Cardiac muscle cell (in vitro differentiated cells and primary cell): Measurements from ENCODE around the gene MEMO1. TPM values are rescaled to one million over a fixed set of nuclear protein-coding genes. Genes with fewer than 3 reads are reported as not detected.

Experiments used
- DNase-seq, 2 donors: peaks; one replicate each; pipeline versions ENCODE4 v3.0.0 to v3.0.0-alpha.2; 2010 to 2017; ENCODE audit warnings: low read depth in 1 of 2, low spot score in 1 of 2
- H3K27ac ChIP-seq: fragments of 200-600 bp; sonication (generic); 2 replicates; pipeline ENCODE4 v1.5.1; 2016
- H3K27me3 ChIP-seq: fragments of 200-600 bp; sonication (generic); 2 replicates; pipeline ENCODE4 v1.6.0; 2016; ENCODE audit warnings: control low read depth
- H3K36me3 ChIP-seq: fragments of 200-600 bp; sonication (generic); 2 replicates; pipeline ENCODE4 v1.5.1; 2016; ENCODE audit warnings: control low read depth
- H3K4me1 ChIP-seq: fragments of 200-600 bp; sonication (generic); 2 replicates; pipeline ENCODE4 v1.8.1; 2017; ENCODE audit warnings: low read depth, mild to moderate bottlenecking, mixed run types
- H3K4me3 ChIP-seq: fragments of 200-600 bp; sonication (generic); 2 replicates; pipeline ENCODE4 v1.5.1; 2016; ENCODE audit warnings: mild to moderate bottlenecking
- H3K9me3 ChIP-seq: fragments of 200-600 bp; sonication (generic); 2 replicates; pipeline ENCODE4 v1.5.1; 2017; ENCODE audit warnings: low read depth, mild to moderate bottlenecking, control low read depth
- polyA plus RNA-seq: library from polyadenylated mRNA; unstranded; fragments of >200 nt; fragmentation: Nextera tagmentation; extraction: Ambion mirVana; gene quantifications from 2 replicates; pipeline ENCODE4 v1.2.1, GENCODE V29; 2016
- total RNA-seq: library from RNA; depleted of rRNA; stranded (reverse); fragments of >200 nt; gene quantifications from 2 replicates; pipeline ENCODE4 v1.2.3, GENCODE V29; 2016
- TF ChIP-seq, protein P1 (sequence below): IDR thresholded peaks from 2 replicates; pipeline ENCODE4 v1.5.1; 2012; ENCODE audit warnings: low read depth, mild to moderate bottlenecking, low read length

MEMO1 gene
- total and polyA plus RNA-seq, 2 experiments from 2014 or later = 28.3 to 34.8 TPM

DNA sequence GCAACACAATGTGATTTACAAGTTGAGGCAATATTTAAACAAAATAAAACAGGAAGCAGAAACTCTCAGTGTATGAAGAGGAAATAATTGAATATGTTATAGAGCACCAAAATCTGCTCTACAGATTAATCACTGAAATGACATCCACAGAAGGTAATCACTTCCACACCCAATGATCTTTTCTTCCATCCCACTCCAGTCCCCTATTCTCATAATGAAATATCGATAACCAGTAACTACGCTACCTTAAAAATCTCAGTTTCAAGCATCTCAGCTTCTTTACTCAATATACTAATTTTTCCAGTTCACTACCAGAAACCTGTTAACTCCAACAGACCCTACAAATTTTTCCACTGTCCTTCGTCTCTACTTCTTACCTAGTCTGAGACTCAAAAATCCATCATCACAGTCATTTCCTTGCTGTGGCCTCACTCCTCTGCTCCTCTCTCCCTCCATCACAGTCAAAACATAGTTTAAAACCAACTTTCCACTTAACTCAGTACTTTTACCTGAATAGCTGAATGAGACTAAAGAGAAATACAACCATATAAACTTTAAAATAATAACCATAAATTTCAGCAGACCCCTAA, 67.1 kb downstream of the MEMO1 start:
- DNase-seq = no peak
- TF ChIP-seq, protein P1, sequence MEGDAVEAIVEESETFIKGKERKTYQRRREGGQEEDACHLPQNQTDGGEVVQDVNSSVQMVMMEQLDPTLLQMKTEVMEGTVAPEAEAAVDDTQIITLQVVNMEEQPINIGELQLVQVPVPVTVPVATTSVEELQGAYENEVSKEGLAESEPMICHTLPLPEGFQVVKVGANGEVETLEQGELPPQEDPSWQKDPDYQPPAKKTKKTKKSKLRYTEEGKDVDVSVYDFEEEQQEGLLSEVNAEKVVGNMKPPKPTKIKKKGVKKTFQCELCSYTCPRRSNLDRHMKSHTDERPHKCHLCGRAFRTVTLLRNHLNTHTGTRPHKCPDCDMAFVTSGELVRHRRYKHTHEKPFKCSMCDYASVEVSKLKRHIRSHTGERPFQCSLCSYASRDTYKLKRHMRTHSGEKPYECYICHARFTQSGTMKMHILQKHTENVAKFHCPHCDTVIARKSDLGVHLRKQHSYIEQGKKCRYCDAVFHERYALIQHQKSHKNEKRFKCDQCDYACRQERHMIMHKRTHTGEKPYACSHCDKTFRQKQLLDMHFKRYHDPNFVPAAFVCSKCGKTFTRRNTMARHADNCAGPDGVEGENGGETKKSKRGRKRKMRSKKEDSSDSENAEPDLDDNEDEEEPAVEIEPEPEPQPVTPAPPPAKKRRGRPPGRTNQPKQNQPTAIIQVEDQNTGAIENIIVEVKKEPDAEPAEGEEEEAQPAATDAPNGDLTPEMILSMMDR = no peak
- Histone ChIP-seq H3K9me3 (no peaks in the 10 kb centered on the region), H3K36me3 (peaks cover 4% of the 10 kb centered on the region), H3K4me1 (peaks cover 3% of the 10 kb centered on the region), H3K27me3 (no peaks in the 10 kb centered on the region), H3K4me3 (no peak overlapping the region), H3K27ac (no peak overlapping the region)

DNA sequence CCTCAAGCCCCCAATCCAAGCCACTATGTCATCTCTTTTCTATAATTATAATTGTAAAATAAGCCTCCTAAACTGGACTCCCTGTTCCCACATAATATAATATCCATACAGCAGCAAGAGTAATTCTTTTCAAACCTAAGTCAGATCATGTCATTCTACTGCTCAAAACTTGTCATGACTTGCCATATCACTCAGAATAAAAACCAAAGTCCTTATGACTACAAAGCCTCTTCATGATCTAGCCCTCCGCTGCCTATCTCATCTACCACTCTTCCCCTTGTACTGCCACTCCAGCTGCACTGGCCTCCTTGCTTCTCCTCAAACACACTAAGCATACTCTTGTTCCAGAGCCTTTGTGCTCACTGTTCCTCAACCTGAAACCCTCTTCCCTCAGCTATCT, 69.9 kb downstream of the MEMO1 start:
- no peak for DNase-seq
- H3K27ac ChIP-seq = no peak overlapping the region
- TF ChIP-seq, protein P1 = no peak
- H3K27me3 ChIP-seq = no peaks in the 10 kb centered on the region
- no peak overlapping the region for H3K4me3 ChIP-seq
- no peaks in the 10 kb centered on the region for H3K9me3 ChIP-seq
- peaks cover 4% of the 10 kb centered on the region for H3K36me3 ChIP-seq
- H3K4me1 ChIP-seq = peaks cover 3% of the 10 kb centered on the region

DNA sequence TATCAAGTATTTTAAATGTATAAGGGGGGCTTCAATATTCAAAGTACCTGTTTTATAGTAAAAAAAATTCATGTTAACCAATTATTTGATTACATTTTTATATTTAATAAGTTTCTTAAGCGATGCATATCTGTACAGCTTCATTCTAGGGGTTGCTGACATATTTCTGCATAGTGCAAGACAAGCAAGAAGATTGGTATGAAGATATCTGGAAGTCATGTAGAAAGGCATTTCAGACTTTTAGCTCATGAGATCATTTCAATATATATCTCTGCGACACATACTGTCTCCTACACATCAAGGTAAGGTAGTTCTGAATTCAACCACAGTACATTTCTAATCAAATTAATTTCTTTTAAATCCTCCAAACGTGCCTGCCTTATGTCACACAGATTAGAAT, 73.1 kb downstream of the MEMO1 start:
- H3K4me1 ChIP-seq = peaks cover 2% of the 10 kb centered on the region
- no peak for DNase-seq
- TF ChIP-seq, protein P1 = no peak
- no peak overlapping the region for H3K4me3 ChIP-seq
- no peak overlapping the region for H3K27ac ChIP-seq
- H3K36me3 ChIP-seq = peaks cover 4% of the 10 kb centered on the region
- H3K9me3 ChIP-seq = no peaks in the 10 kb centered on the region
- no peaks in the 10 kb centered on the region for H3K27me3 ChIP-seq

DNA sequence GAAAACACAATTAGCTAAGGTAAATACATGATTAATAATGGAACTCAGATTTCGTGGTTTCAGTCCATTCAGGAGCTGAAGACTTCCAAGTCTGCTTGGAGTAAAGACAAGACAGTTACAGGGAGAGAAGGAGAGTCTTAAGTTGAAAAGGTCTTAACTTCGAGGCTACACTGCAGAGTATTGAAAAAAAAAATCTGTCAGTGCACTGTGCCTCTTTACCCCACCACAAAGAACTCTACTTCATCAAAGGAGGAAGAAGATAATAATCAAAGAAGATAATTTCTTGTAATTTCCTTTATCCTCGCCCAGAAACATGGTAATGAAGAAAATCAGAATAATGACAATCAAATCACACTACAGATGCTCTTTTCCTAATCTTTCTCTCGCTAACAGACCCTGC, 75.4 kb downstream of the MEMO1 start:
- H3K36me3 ChIP-seq = no peaks in the 10 kb centered on the region

DNA sequence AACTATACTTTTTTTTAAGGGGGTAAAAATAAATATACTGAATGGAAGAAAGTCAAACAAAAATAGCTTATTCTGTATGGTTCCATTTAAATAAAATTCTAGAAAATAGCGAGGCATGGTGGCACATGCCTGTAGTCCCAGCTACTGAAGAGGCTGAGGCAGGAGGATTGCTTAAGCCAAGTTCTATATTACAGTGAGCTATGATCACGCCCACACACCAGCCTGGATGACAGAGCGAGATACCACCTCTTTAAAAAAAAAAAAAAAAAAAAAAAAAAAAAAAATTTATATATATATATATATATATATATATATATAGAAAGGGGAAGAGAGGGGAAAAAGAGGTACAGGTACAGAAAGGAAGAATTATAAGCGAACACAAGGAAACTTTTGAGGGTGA, 77.7 kb downstream of the MEMO1 start:
- Histone ChIP-seq H3K27ac (no peak overlapping the region), H3K9me3 (no peaks in the 10 kb centered on the region), H3K4me1 (peaks cover 2% of the 10 kb centered on the region), H3K4me3 (no peak overlapping the region), H3K27me3 (no peaks in the 10 kb centered on the region), H3K36me3 (no peaks in the 10 kb centered on the region)
- TF ChIP-seq, protein P1 = no peak
- DNase-seq = no peak

More for the DNA sequence above, 75.4 kb downstream of the MEMO1 start:
- Histone ChIP-seq H3K4me1 (peaks cover 2% of the 10 kb centered on the region), H3K4me3 (no peak overlapping the region), H3K27me3 (no peaks in the 10 kb centered on the region), H3K9me3 (no peaks in the 10 kb centered on the region), H3K27ac (no peak overlapping the region)
- no peak for DNase-seq
- TF ChIP-seq, protein P1 = no peak
